Panc1 (cell line): Measurements from ENCODE around the gene ERC2.

Experiments used
- CTCF ChIP-seq: fragments of 450-650 bp; IDR thresholded peaks from 2 replicates; pipeline ENCODE4 v1.5.1; 2017; ENCODE audit warnings: mild to moderate bottlenecking
- POLR2AphosphoS5 ChIP-seq: IDR thresholded peaks from 2 replicates; pipeline ENCODE4 v1.6.1; 2012; ENCODE audit warnings: mild to moderate bottlenecking, low read depth, low read length, moderate library complexity
- REST ChIP-seq, 2 experiments: IDR thresholded peaks; 2 replicates each; pipeline ENCODE4 v1.6.1; 2011 to 2012; ENCODE audit warnings: low read depth in 2 of 2, control low read depth in 1 of 2, low read length in 1 of 2, mild to moderate bottlenecking in 1 of 2, moderate library complexity in 1 of 2; ENCODE audit not compliant: insufficient read depth in 1 of 2

DNA sequence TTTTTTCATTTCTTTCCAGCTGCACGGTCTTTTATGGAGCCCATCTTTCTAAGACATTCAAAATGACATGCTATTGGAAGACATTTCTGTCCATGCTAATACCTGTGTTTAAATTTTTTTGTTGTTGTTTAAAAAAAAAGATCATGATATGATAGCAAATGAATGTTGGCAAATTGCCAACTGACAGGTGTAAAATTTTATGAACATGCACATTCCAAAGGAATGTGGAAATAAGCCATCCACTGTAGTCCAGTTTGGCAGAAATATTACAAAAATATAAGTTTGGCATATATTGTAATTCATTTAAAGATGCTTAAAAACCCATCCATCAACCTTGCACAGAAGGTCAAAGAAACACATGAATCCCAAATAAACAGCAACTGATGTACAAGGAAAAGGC is 905.6 kb downstream of the ERC2 start:
- TF ChIP-seq CTCF (no peak), POLR2AphosphoS5 (no peak), REST (IDR thresholded peaks at IDR 0.05; ENCODE audit: insufficient read depth in 1 of 2, low read depth in 2 of 2, low read length in 1 of 2) (no peak)
